Esophagus muscularis mucosa (tissue), 4 donors: ENCODE results near the gene FTO. TPM values are rescaled to one million over a fixed set of nuclear protein-coding genes. Genes with fewer than 3 reads are reported as not detected.

ENCODE experiments used
- DNase-seq: peaks from one replicate; pipeline ENCODE4 v3.0.0-alpha.2; 2017; ENCODE audit errors: extremely low spot score
- H3K27ac ChIP-seq, 4 donors: fragments of 200-600 bp; sonication (generic); replicated peaks in 1 of 4; 1 replicate in 3 of 4; 2 replicates in 1 of 4; pipeline ENCODE4 v1.5.1; 2016 to 2019; ENCODE audit warnings: mild to moderate bottlenecking in 1 of 4
- H3K27me3 ChIP-seq, 4 donors: fragments of 200-600 bp; sonication (generic); one replicate each; pipeline versions ENCODE4 v1.5.1 to v1.6.0; 2016 to 2019
- H3K36me3 ChIP-seq, 4 donors: fragments of 200-600 bp; sonication (generic); one replicate each; pipeline ENCODE4 v1.5.1; 2016 to 2019
- H3K4me1 ChIP-seq, 4 donors: fragments of 200-600 bp; sonication (generic); one replicate each; pipeline ENCODE4 v1.5.1; 2016 to 2019
- H3K4me3 ChIP-seq, 4 donors: fragments of 200-600 bp; sonication (generic); 1 replicate in 2 of 4; 2 replicates in 2 of 4; pipeline ENCODE4 v1.5.1; 2016 to 2019; ENCODE audit warnings: mild to moderate bottlenecking in 4 of 4, moderate library complexity in 1 of 4
- H3K9me3 ChIP-seq, 4 donors: fragments of 200-600 bp; sonication (generic); 1 replicate in 3 of 4; 2 replicates in 1 of 4; pipeline ENCODE4 v1.5.1; 2016 to 2019
- CTCF ChIP-seq, 3 experiments: fragments of 200-600 bp in 2 of 3; fragments of 450-650 bp in 1 of 3; sonication (generic) in 2 of 3; IDR thresholded peaks; one replicate each; pipeline ENCODE4 v1.5.1; 2017 to 2019; ENCODE audit warnings: antibody characterized with exemption in 3 of 3, mild to moderate bottlenecking in 2 of 3, moderate library complexity in 1 of 3
- EP300 ChIP-seq: sonication (generic); formaldehyde crosslinking; IDR thresholded peaks from one replicate; pipeline ENCODE4 v1.6.1; 2017; ENCODE audit warnings: antibody characterized with exemption
- POLR2A ChIP-seq: fragments of 450-650 bp; IDR thresholded peaks from one replicate; pipeline ENCODE4 v1.6.1; 2017; ENCODE audit warnings: antibody characterized with exemption, moderate library complexity, mild to moderate bottlenecking, low read depth
- POLR2AphosphoS5 ChIP-seq, 2 donors: sonication (generic); formaldehyde crosslinking; IDR thresholded peaks; one replicate each; pipeline ENCODE4 v1.6.1; 2017; ENCODE audit warnings: antibody characterized with exemption in 2 of 2
- WGBS: methylation state at CpG from one replicate; pipeline ENCODE4 v1.1.5; 2018; 5-methylcytosine and 5-hydroxymethylcytosine counted together
- intact Hi-C: fragments of 100-400 bp; cut with DNase I; formaldehyde crosslinking; loops from one replicate; pipeline ENCODE4 v1.15.1; 2023
- total RNA-seq, 4 donors: library from RNA; depleted of rRNA; stranded (reverse); fragments of >200 nt; gene quantifications; one replicate each; pipeline versions ENCODE4 v1.1.0 to v1.2.1, GENCODE V29; 2016

Gene FTO
- total RNA-seq, 4 donors from 2014 or later: 101 to 121 (median 112) TPM

GRCh38 chr16:54071514-54071913 is 367.6 kb downstream of the FTO start:
- Histone ChIP-seq H3K27ac (no peak overlapping the region), H3K36me3 (no peaks in the 10 kb centered on the region), H3K4me3 (no peak overlapping the region), H3K9me3 (no peaks in the 10 kb centered on the region), H3K27me3 (no peaks in the 10 kb centered on the region), H3K4me1 (peaks cover 0 to 3% (median 2%) of the 10 kb centered on the region in 4 donors)
- intact Hi-C loops: no loop called here
- 93% methylated on average over 3 of the region's 3 CpGs for WGBS
- no peak for TF ChIP-seq POLR2AphosphoS5 (IDR thresholded peaks at IDR 0.05)
- TF ChIP-seq POLR2A: no peak
- TF ChIP-seq CTCF (IDR thresholded peaks at IDR 0.05): no peak
- TF ChIP-seq EP300: no peak
- DNase-seq: no peak

- H3K27ac ChIP-seq: no peak overlapping the region
- no peak for DNase-seq
- no peaks in the 10 kb centered on the region for H3K27me3 ChIP-seq
- intact Hi-C loops: no loop called here
- no peak overlapping the region for H3K4me3 ChIP-seq
- no peaks in the 10 kb centered on the region for H3K9me3 ChIP-seq
- WGBS: 95% methylated on average over 6 of the region's 6 CpGs
- no peaks in the 10 kb centered on the region for H3K36me3 ChIP-seq
- no peak for TF ChIP-seq CTCF (IDR thresholded peaks at IDR 0.05)
- no peak for TF ChIP-seq POLR2AphosphoS5 (IDR thresholded peaks at IDR 0.05)
- TF ChIP-seq POLR2A: no peak
- TF ChIP-seq EP300: no peak
- no peaks in the 10 kb centered on the region for H3K4me1 ChIP-seq
Measured at GRCh38 chr16:54072237-54072636, 368.3 kb downstream of the FTO start.

- WGBS: 76% methylated on average over 3 of the region's 3 CpGs
Measured at GRCh38 chr16:54073356-54073755, 369.4 kb downstream of the FTO start.

GRCh38 chr16:54075446-54075845 is 371.5 kb downstream of the FTO start:
- no peaks in the 10 kb centered on the region for H3K36me3 ChIP-seq
- no peaks in the 10 kb centered on the region for H3K27me3 ChIP-seq
- no peak for DNase-seq
- H3K27ac ChIP-seq: no peak overlapping the region
- H3K9me3 ChIP-seq: no peaks in the 10 kb centered on the region
- intact Hi-C loops: no loop called here
- H3K4me1 ChIP-seq: no peaks in the 10 kb centered on the region
- H3K4me3 ChIP-seq: no peak overlapping the region
- 89% methylated on average over 4 of the region's 4 CpGs for WGBS
- TF ChIP-seq POLR2A: no peak

More at GRCh38 chr16:54073356-54073755, 369.4 kb downstream of the FTO start:
- DNase-seq: no peak
- Histone ChIP-seq H3K27me3 (no peaks in the 10 kb centered on the region), H3K27ac (no peak overlapping the region), H3K9me3 (no peaks in the 10 kb centered on the region), H3K4me3 (no peak overlapping the region), H3K36me3 (no peaks in the 10 kb centered on the region), H3K4me1 (no peaks in the 10 kb centered on the region)
- TF ChIP-seq POLR2A (no peak), POLR2AphosphoS5 (IDR thresholded peaks at IDR 0.05) (no peak)
- intact Hi-C loops: no loop called here

- Histone ChIP-seq H3K36me3 (no peaks in the 10 kb centered on the region), H3K9me3 (no peaks in the 10 kb centered on the region), H3K27me3 (no peaks in the 10 kb centered on the region), H3K27ac (no peak overlapping the region), H3K4me1 (no peaks in the 10 kb centered on the region), H3K4me3 (no peak overlapping the region)
- no peak for DNase-seq
- TF ChIP-seq EP300 (no peak), POLR2A (no peak), CTCF (IDR thresholded peaks at IDR 0.05) (no peak), POLR2AphosphoS5 (IDR thresholded peaks at IDR 0.05) (no peak)
- WGBS: 95% methylated on average over 3 of the region's 3 CpGs
- intact Hi-C loops: no loop called here
Measured at GRCh38 chr16:54076006-54076504, 372.1 kb downstream of the FTO start.
